22Rv1 (cell line): Measurements from ENCODE around the gene ESR1.

ENCODE experiments used
- CTCF ChIP-seq: fragments of 450-650 bp; IDR thresholded peaks from 2 replicates; pipeline ENCODE4 v1.5.1; 2017; ENCODE audit warnings: mild to moderate bottlenecking
- ZFX ChIP-seq: fragments of 450-650 bp; IDR thresholded peaks from 2 replicates; pipeline ENCODE4 v1.6.1; 2017; ENCODE audit warnings: antibody characterized with exemption, borderline replicate concordance

GRCh38 chr6:152004036-152004566 is 196.6 kb downstream of the ESR1 start:
- TF ChIP-seq CTCF (no peak), ZFX (no peak)
